ENCODE results near the gene HCN1. TPM values are rescaled to one million over a fixed set of nuclear protein-coding genes. Genes with fewer than 3 reads are reported as not detected.

HCN1 gene
- total RNA-seq, result 1 to 10 TPM; 5.6 to 8.0 TPM
- long read RNA-seq, full-length matches to known transcripts, result 1 of 2 reads
- long read RNA-seq, partial matches to known transcripts, result 0 of 2 reads
- long read RNA-seq, other reads (novel, unspliced or antisense), result 1 of 2 reads

GRCh38 chr5:45696206-45696836 is at the start of gene HCN1:
Gene HCN1 (minus strand): TSS chr5:45696380.
- intact Hi-C loops (cut with DNase I), result loop anchor here in 1 of 2 donors (2.0 to 5.0 kb wide), 2 partner anchors 658 to 744 kb away; no protein-coding TSS in a partner anchor

DNA sequence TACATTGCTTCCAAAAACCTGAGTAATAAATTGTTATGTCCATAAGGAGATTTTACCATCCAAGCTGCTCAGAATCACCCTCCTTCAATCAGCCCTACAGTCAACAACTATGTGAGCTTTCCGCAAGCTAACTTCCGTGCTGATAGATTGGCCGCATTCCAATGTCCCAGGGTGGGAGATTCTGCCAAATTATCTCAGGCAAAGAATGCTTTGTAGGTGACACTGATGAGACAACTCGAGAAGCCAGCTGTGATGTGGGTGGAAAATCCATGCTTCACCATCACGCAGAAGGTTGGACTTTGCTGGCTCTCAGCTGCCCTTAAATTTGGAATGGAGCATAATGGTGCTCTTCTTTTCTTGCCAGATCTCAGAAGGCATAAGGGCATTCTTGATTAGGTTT is 44.9 kb upstream of the HCN1 start:
- ATAC-seq, result peak; percentile 85 to 86
- peak; percentile 38 for DNase-seq
- intact Hi-C loops (cut with DNase I), result no loop called here

More at GRCh38 chr5:45696206-45696836, at the start of gene HCN1:
- DNase-seq (peak; percentile 83), ATAC-seq (peak; percentile 98)

- no peak for DNase-seq
- ATAC-seq, result peak in 1 of 2 donors; percentile 74
- intact Hi-C loops (cut with DNase I), result no loop called here
Observed at GRCh38 chr5:45737153-45737552, 41.0 kb upstream of the HCN1 start.

DNA sequence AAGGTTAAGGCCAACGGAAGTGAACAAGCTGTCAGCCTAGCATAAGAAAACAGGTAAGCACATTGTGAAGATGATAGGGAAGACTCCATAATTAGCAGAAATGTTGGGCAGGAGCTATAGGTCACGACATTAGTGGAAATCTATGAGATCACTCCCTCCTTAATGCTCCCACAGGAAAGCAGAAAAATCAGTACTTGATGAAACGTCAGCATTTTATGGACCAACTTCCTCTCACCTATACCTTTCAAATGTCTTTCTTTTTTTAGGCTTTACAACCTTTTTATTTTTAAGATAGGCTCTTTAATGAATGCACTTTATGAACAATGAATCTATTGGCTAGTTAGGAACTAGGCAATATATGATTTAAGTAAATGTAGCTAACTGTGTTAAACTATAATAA is 29.4 kb upstream of the HCN1 start:
- intact Hi-C loops (cut with DNase I), result no loop called here
- ATAC-seq, result no peak
- no peak for DNase-seq

DNA sequence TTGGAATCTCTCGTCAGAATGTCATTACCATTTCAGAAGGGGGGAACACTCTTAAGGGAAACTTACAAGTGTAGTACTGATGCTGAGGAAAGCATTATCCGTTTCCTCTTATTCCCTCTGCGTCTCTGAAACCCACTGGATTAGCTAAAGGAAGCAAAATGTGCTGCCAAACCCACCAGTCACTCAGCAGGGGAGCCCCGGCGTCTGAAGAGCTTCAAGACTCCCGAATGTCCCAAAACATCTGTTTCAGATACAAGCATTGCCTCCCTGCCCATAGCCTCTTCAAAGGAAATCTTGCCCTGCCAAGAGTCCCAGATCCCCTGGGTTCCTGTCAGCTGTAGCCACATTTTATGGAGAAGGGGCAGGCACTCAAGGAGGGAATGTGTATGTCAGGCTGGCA is 1.0 kb upstream of the HCN1 start:
- DNase-seq (no peak), ATAC-seq (no peak)
- intact Hi-C loops (cut with DNase I), result loop anchor here in 1 of 2 donors (2.0 to 5.0 kb wide), 2 partner anchors 658 to 745 kb away; no protein-coding TSS in a partner anchor

- DNase-seq (no peak), ATAC-seq (peak; percentile 6 to 12)
- intact Hi-C loops (cut with DNase I), result loop anchor here in 1 of 2 donors (2.0 to 5.0 kb wide), 2 partner anchors 657 to 743 kb away; no protein-coding TSS in a partner anchor
Observed at GRCh38 chr5:45695804-45696156, 400 bp downstream of the HCN1 start.

GRCh38 chr5:45694971-45695803 is 993 bp downstream of the HCN1 start:
- no peak for DNase-seq
- intact Hi-C loops (cut with DNase I), result loop anchor here in 1 of 2 donors (5.0 kb wide), 1 partner anchor 743 kb away; no protein-coding TSS in a partner anchor
- ATAC-seq, result peak; percentile 6 to 42

DNA sequence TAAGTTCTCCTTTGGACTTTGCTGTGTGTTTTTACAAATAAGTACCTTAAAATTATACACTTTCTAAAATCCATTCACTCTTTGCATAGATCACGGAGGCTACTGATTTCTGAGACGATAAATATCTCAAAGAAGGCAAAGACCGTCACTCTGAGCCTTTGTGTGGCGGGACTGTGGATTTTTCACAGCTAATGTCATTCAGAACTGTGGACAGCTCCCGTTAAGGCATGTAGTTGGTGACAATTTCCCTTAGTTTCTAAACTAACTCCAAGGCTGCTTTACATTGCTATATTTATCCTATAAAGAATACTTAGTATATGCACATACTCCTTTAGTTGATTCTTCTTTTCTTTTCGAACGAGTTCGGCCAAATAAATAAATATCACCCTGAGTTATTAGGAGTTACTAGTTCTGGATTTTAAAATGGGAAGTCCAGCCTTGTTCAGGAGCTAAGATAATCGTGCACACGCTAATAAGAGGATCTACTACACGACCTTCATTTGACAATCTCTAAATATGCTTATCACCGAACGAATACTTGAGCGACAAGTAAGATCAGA is 1.8 kb downstream of the HCN1 start:
- intact Hi-C loops (cut with DNase I), result no loop called here
- DNase-seq (no peak), ATAC-seq (no peak)

DNA sequence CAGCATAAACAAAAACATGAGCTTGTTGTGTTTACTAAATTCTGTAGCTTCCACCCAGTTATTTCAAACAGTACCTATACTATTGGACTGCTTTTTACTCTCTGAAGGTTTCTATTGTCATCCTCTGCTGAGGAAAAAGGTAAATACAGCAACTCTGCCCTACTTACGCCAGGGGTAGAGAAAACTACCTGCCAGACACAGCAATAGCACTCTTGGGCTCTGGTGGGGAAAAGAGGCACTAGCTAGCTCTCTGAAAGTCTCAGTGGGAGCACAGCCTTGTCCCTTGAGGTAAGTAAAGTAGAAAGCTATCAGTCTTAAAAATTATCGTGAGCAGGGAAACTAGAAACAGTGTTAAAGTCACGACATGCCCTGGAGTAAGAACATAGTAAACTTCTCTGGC is 3.7 kb downstream of the HCN1 start:
- intact Hi-C loops (cut with DNase I), result no loop called here
- DNase-seq, result no peak
- ATAC-seq, result no peak

GRCh38 chr5:45691656-45692055 is 4.5 kb downstream of the HCN1 start:
- DNase-seq (no peak), ATAC-seq (no peak)
- intact Hi-C loops (cut with DNase I), result no loop called here

DNA sequence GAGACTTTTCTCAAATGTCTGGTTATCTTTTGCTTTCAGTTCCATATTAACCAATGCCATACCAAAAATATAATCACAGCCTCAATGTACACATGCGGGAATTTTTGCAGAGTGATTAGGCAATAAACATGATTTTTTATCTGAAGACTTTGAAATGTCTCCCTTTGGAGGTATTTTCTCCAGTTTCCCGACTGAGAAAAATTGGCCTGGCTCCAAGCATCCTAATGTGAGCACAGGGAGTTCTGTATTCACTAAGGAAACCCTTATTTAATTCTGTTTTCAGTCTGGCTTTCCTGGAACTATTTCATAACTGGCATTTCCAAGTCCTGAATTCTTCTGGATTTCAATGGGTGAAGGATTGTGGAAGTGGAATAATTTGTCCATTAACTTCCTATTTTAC is 8.5 kb downstream of the HCN1 start:
- no peak for ATAC-seq
- DNase-seq, result no peak
- intact Hi-C loops (cut with DNase I), result no loop called here

DNA sequence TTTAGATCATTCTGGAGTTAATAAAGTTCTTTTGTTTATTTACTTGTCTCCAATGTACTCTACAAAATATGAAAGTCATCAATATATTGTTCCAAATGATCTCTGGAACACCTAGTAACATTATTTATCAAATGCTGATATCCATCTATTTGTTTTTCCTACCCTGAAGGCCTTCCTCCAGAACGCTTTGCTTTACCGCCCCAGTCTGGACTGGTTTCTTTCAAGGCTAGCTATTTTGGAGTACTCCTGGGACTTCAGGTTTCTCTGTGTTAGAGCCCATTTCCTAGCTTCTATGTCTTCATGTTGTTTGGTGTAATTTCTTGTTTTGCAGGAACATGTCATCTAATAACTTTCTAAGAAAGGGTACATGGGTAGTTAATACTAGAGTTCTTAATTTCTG is 9.6 kb downstream of the HCN1 start:
- ATAC-seq (no peak), DNase-seq (no peak)
- intact Hi-C loops (cut with DNase I), result no loop called here

GRCh38 chr5:45684118-45684517 is 12.1 kb downstream of the HCN1 start:
- no peak for DNase-seq
- ATAC-seq, result no peak

GRCh38 chr5:45680950-45681349 is 15.2 kb downstream of the HCN1 start:
- no peak for DNase-seq
- intact Hi-C loops (cut with DNase I), result no loop called here
- ATAC-seq, result no peak

More at GRCh38 chr5:45684118-45684517, 12.1 kb downstream of the HCN1 start:
- intact Hi-C loops (cut with DNase I), result no loop called here

GRCh38 chr5:45677524-45677923 is 18.7 kb downstream of the HCN1 start:
- DNase-seq (no peak), ATAC-seq (no peak)
- intact Hi-C loops (cut with DNase I), result no loop called here

DNA sequence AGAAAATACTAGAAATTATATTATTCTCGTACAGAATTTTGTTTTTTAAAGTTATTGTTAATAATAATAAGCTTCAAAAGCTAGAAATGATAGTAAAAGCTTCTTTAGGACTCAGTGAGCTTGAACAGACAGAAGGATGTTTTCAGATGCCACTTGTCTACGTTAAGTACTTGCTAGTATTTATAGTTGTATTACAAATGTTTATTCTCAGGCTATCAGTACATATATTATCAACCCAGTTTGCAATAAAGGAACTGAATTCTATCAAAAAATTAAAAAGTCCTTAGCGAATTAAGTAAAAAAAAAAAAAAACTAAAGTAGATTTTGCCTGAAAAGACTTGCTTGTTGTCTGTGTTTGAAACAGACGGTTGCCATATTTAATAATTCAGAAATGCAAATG is 23.9 kb downstream of the HCN1 start:
- no peak for DNase-seq
- intact Hi-C loops (cut with DNase I), result no loop called here
- no peak for ATAC-seq

- ATAC-seq (no peak), DNase-seq (no peak)
- intact Hi-C loops (cut with DNase I), result no loop called here
Observed at GRCh38 chr5:45648744-45649143, 47.4 kb downstream of the HCN1 start.

DNA sequence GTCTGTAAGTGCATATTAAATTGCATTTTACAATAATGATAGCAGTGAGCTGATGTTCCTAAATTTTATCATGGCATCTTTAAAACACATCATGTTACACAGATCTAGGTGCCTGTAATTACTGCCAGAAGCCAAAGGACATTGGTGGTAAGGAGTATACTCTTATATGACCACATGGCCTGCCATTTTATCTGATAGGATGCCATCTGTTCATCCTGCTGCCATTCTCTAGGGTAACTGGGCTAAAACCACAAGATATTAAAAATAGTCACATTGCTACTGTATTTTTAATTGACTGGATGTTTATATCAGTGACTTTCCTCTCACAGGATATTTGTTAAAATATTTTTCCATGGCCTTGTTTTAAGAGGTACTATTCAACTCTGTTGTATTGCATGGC is 53.1 kb downstream of the HCN1 start:
- DNase-seq (no peak), ATAC-seq (no peak)
- intact Hi-C loops (cut with DNase I), result no loop called here

- ATAC-seq, result no peak
- intact Hi-C loops (cut with DNase I), result no loop called here
Observed at GRCh38 chr5:45642370-45642769, 53.8 kb downstream of the HCN1 start.

DNA sequence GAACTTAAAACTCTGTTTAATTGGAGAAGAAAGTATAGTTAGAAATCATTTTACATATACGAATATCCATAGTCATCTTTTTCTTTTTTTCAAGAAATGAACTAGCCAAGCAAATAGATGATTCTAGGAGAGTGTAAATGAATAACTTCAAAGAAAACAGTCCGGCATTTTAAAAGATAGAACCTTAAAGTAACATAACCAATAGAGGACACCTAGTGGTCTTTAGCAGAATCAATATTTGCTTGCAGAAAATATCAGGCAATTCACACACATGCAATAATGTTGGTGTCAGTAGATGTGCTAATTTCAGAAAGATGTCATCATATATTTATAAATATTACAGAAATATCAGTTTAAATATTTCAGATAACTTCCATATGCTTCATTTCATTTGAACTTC is 57.1 kb downstream of the HCN1 start:
- DNase-seq, result no peak
- intact Hi-C loops (cut with DNase I), result loop anchor here in 1 of 2 donors (5.0 kb wide), 1 partner anchor 602 kb away; no protein-coding TSS in a partner anchor
- ATAC-seq, result no peak

More at GRCh38 chr5:45642370-45642769, 53.8 kb downstream of the HCN1 start:
- no peak for DNase-seq
